Activated T-helper 1 cell treated with Interleukin-2 at 50 U/mL for 16 hours (primary cell): ENCODE results near the gene PCDHB3.
"Not testable (repeated sequence)": the region's sequence is repeated elsewhere in the genome, so short reads cannot be mapped to it uniquely, and the experiment has no call there.

Experiments used
- DNase-seq: peaks from one replicate; pipeline ENCODE4 v3.0.0-alpha.2; 2020; ENCODE audit warnings: low read depth

PCDHB3 gene

DNA sequence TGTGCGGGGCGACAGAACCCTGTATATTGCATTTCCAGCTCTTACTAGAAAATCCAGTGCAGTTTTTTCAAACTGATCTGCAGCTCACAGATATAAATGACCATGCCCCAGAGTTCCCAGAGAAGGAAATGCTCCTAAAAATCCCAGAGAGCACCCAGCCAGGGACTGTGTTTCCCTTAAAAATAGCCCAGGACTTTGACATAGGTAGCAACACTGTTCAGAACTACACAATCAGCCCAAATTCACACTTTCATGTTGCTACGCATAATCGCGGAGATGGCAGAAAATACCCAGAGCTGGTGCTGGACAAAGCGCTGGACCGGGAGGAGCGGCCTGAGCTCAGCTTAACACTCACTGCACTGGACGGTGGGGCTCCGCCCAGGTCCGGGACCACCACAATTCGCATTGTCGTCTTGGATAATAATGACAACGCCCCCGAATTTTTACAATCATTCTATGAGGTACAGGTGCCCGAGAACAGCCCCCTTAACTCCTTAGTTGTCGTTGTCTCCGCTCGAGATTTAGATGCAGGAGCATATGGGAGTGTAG is 35.5 kb downstream of the PCDHB3 start:
- DNase-seq: no peak

- DNase-seq: not testable (repeated sequence)
Measured at GRCh38 chr5:141137346-141137745, 37.1 kb downstream of the PCDHB3 start.

DNA sequence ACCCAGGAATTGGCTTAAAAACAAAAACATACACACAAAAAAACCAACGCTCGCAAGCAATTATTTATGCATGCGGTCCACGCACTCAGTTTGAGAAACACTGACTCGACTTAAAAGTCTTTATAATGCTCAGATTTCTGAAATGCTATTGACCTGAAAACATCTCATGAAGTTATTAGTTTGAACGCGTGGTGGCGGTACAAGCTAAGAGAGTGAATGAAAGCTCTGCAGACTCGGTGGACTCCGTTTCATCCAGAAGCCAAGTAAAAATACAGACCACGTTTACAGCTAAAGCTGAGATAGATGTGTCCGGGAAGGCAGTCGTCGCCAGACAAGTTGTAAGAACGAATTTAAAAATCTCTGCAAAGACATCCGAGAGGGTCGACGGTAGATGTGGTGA is 49.5 kb downstream of the PCDHB3 start, which contains the start of gene PCDHB6:
TSS of gene PCDHB6 (plus strand) at position 246 of the 400 bp plus-strand sequence. CDS start 201 bp downstream, outside the sequence.
- DNase-seq: no peak

DNA sequence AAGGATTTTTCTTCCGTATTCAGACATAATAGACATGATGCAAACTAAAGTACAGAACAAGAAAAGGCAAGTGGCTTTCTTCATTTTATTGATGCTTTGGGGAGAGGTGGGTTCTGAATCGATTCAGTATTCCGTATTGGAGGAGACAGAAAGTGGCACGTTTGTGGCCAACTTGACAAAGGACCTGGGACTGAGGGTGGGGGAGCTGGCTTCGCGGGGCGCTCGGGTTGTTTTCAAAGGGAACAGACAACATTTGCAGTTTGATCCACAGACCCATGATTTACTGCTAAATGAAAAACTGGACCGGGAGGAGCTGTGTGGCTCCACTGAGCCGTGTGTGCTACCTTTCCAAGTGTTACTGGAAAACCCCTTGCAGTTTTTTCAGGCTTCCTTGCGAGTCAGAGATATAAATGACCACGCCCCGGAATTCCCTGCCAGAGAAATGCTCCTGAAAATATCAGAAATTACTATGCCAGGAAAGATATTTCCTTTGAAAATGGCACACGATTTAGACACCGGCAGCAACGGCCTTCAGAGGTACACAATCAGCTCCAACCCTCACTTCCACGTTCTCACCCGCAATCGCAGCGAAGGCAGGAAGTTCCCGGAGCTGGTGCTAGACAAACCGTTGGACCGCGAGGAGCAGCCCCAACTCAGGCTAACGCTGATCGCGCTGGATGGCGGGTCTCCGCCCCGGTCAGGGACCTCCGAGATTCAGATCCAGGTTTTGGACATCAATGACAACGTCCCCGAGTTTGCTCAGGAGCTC is 50.1 kb downstream of the PCDHB3 start:
- DNase-seq: no peak

- no peak for DNase-seq
Measured at GRCh38 chr5:141150993-141151325, 50.7 kb downstream of the PCDHB3 start.

DNA sequence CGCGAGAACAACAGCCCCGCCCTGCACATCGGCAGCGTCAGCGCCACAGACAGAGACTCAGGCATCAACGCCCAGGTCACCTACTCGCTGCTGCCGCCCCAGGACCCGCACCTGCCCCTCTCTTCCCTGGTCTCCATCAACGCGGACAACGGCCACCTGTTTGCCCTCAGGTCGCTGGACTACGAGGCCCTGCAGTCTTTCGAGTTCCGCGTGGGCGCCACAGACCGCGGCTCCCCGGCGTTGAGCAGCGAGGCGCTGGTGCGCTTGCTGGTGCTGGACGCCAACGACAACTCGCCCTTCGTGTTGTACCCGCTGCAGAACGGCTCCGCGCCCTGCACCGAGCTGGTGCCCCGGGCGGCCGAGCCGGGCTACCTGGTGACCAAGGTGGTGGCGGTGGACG is 51.4 kb downstream of the PCDHB3 start:
- not testable (repeated sequence) for DNase-seq

GRCh38 chr5:141152096-141152495 is 51.8 kb downstream of the PCDHB3 start:
- not testable (repeated sequence) for DNase-seq
